WTC11 (cell line): ENCODE data around the gene CDC16. TPM values are rescaled to one million over a fixed set of nuclear protein-coding genes. Genes with fewer than 3 reads are reported as not detected.

ENCODE experiments used
- microRNA-seq: library from miRNA; unstranded; fragments of <30 nt; microRNA quantifications from one replicate; pipeline ENCODE4 v1.2.0, GENCODE V29; 2022; ENCODE audit warnings: borderline number of aligned reads
- total RNA-seq: library from RNA; stranded (reverse); gene quantifications from 3 replicates; pipeline ENCODE4 v1.2.3, GENCODE V29; 2021

CDC16 gene
- total RNA-seq, 1 experiment from 2014 or later, result 73.5 TPM

Small RNA genes lying within 50 kb of the gene (microRNA-seq; reads per million reads assigned to microRNA genes)
- gene MIR4502 (1.7 reads per million), gene MIR548AR (not detected)

Other genes with a start within 250 kb of the CDC16 start
- gene RASA3, start 102.3 kb upstream of the CDC16 start, total RNA-seq, result 16.5 to 22.3 TPM (median 16.9 TPM) in 3 replicates
- gene CFAP97D2, start 55.6 kb upstream of the CDC16 start, total RNA-seq, result not detected in 3 replicates
- gene UPF3A, start 46.7 kb downstream of the CDC16 start, total RNA-seq, result 64.2 to 71.9 TPM (median 68.7 TPM) in 3 replicates
- gene CHAMP1, start 79.6 kb downstream of the CDC16 start, total RNA-seq, result 29.5 to 31.7 TPM (median 30.6 TPM) in 3 replicates